Caco-2 (cell line): ENCODE results near the gene ANKRD9. TPM values are rescaled to one million over a fixed set of nuclear protein-coding genes. Genes with fewer than 3 reads are reported as not detected.

ENCODE experiments used
- BruUV-seq: library from RNA; stranded (reverse); fragments of 400-500 nt; replicated peaks from 2 replicates; lab custom pipeline; 2021; lab: Mats Ljungman, UMichigan
- CTCF ChIA-PET: fragments of 300-600 bp; sonication (Branson Sonifier 250); formaldehyde crosslinking; loops from one replicate; lab custom pipeline; 2022; ENCODE audit warnings: antibody characterized with exemption; lab: Charles Lee
- POLR2A ChIA-PET: fragments of 300-600 bp; sonication (Branson Sonifier 250); formaldehyde crosslinking; loops from one replicate; lab custom pipeline; 2022; ENCODE audit warnings: antibody characterized with exemption; lab: Charles Lee
- DNase-seq, 2 experiments: peaks; one replicate each; pipeline versions ENCODE4 v3.0.0 to v3.0.0-alpha.2; 2020 to 2022
- H3K27me3 ChIP-seq: replicated peaks from 2 replicates; pipeline ENCODE4 v1.6.0; 2011; ENCODE audit warnings: low read length; ENCODE audit not compliant: control insufficient read depth, insufficient read depth
- H3K36me3 ChIP-seq: 2 replicates; pipeline ENCODE4 v1.5.1; 2011; ENCODE audit warnings: low read length; ENCODE audit not compliant: control insufficient read depth, insufficient read depth
- H3K4me1 ChIP-seq: fragments of 250-450 bp; sonication (Bioruptor Pico); 2 replicates; pipeline ENCODE4 v1.5.1; 2020; ENCODE audit warnings: mild to moderate bottlenecking
- H3K4me3 ChIP-seq: 2 replicates; pipeline ENCODE4 v1.5.1; 2011; ENCODE audit warnings: low read depth, mild to moderate bottlenecking, control low read depth, low read length
- H3K9me3 ChIP-seq: fragments of 250-450 bp; sonication (Bioruptor Pico); 2 replicates; pipeline ENCODE4 v1.5.1; 2020; ENCODE audit warnings: mild to moderate bottlenecking, moderate library complexity
- H3K27ac Mint-ChIP-seq: one replicate; pipeline ENCODE4 v1.8.0; 2022; ENCODE audit warnings: mixed read lengths; ENCODE audit not compliant: unreplicated experiment
- H3K27me3 Mint-ChIP-seq: one replicate; pipeline ENCODE4 v1.8.0; 2022; ENCODE audit warnings: mixed read lengths; ENCODE audit not compliant: insufficient read depth, unreplicated experiment
- H3K36me3 Mint-ChIP-seq: one replicate; pipeline ENCODE4 v1.8.0; 2022; ENCODE audit warnings: mild to moderate bottlenecking, mixed read lengths; ENCODE audit not compliant: insufficient read depth, unreplicated experiment
- H3K4me1 Mint-ChIP-seq: one replicate; pipeline ENCODE4 v1.8.0; 2022; ENCODE audit warnings: low read depth, mixed read lengths; ENCODE audit not compliant: unreplicated experiment
- H3K4me3 Mint-ChIP-seq: one replicate; pipeline ENCODE4 v1.8.0; 2022; ENCODE audit warnings: mild to moderate bottlenecking, moderate library complexity, mixed read lengths; ENCODE audit not compliant: unreplicated experiment
- H3K9me3 Mint-ChIP-seq: one replicate; pipeline ENCODE4 v1.8.0; 2022; ENCODE audit warnings: mixed read lengths; ENCODE audit not compliant: unreplicated experiment
- intact Hi-C: fragments of 100-400 bp; cut with micrococcal nuclease; formaldehyde crosslinking; loops from one replicate; pipeline ENCODE4 v1.10.0; 2022; ENCODE audit not compliant: unreplicated experiment
- total RNA-seq: library from RNA; stranded (reverse); gene quantifications from 2 replicates; pipeline ENCODE4 v1.2.3, GENCODE V29; 2022
- TF ChIP-seq, protein P1 (sequence below), 2 experiments: fragments of 200-600 bp in 1 of 2; IDR thresholded peaks; 1 replicate in 1 of 2; 2 replicates in 1 of 2; pipeline versions ENCODE4 v1.5.1 to v1.8.0; 2011 to 2022; ENCODE audit warnings: antibody characterized with exemption in 1 of 2, control low read depth in 1 of 2, inconsistent platforms in 1 of 2, low read depth in 1 of 2, low read length in 1 of 2, mild to moderate bottlenecking in 1 of 2, moderate library complexity in 1 of 2; ENCODE audit not compliant: insufficient read depth in 1 of 2, severe bottlenecking in 1 of 2, unreplicated experiment in 1 of 2

Gene ANKRD9
- total RNA-seq, 1 experiment from 2014 or later: 15.0 TPM

- Mint-ChIP-seq H3K4me1 (peaks cover 13% of the 10 kb centered on the region), H3K9me3 (no peaks in the 10 kb centered on the region), H3K4me3 (peak overlapping the region; percentile 94), H3K27ac (peak overlapping the region; percentile 92), H3K36me3 (peaks cover 7% of the 10 kb centered on the region), H3K27me3 (no peaks in the 10 kb centered on the region)
- no TSS peak for BruUV-seq
- Histone ChIP-seq H3K36me3 (no peaks in the 10 kb centered on the region), H3K4me1 (peaks cover 11% of the 10 kb centered on the region; the same call in 1 of the 2 replicates), H3K27me3 (no peaks in the 10 kb centered on the region), H3K4me3 (peak overlapping the region; percentile 46), H3K9me3 (no peaks in the 10 kb centered on the region)
- intact Hi-C loops: loop anchor here (1.0 to 10.0 kb wide), 4 partner anchors 44 to 399 kb away; partner anchors contain the start of gene AMN
- POLR2A ChIA-PET: interaction anchor here (0.6 kb wide), 1 partner anchor 463 kb away, joined by 4 read pairs; no protein-coding TSS in a partner anchor
- CTCF ChIA-PET: interaction anchor here (1.7 kb wide), 1 partner anchor 16 kb away, joined by 4 read pairs; no protein-coding TSS in a partner anchor
- TF ChIP-seq, protein P1, sequence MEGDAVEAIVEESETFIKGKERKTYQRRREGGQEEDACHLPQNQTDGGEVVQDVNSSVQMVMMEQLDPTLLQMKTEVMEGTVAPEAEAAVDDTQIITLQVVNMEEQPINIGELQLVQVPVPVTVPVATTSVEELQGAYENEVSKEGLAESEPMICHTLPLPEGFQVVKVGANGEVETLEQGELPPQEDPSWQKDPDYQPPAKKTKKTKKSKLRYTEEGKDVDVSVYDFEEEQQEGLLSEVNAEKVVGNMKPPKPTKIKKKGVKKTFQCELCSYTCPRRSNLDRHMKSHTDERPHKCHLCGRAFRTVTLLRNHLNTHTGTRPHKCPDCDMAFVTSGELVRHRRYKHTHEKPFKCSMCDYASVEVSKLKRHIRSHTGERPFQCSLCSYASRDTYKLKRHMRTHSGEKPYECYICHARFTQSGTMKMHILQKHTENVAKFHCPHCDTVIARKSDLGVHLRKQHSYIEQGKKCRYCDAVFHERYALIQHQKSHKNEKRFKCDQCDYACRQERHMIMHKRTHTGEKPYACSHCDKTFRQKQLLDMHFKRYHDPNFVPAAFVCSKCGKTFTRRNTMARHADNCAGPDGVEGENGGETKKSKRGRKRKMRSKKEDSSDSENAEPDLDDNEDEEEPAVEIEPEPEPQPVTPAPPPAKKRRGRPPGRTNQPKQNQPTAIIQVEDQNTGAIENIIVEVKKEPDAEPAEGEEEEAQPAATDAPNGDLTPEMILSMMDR (IDR thresholded peaks at IDR 0.05; ENCODE audit: insufficient read depth in 1 of 2, low read depth in 1 of 2, low read length in 1 of 2, severe bottlenecking in 1 of 2, unreplicated experiment in 1 of 2): no peak
- no peak for DNase-seq
Measured at GRCh38 chr14:102525929-102526497, 16.4 kb upstream of the ANKRD9 start.

- CTCF ChIA-PET: interaction anchor here (0.5 to 2.6 kb wide), 17 partner anchors 13 to 471 kb away, joined by 3 to 18 read pairs (median 5); partner anchors contain the start of gene ANKRD9
- POLR2A ChIA-PET: interaction anchor here (1.0 to 1.2 kb wide), 4 partner anchors 16 to 68 kb away, joined by 4 to 12 read pairs (median 6); partner anchors contain the start of gene ANKRD9
- H3K27me3 ChIP-seq: no peaks in the 10 kb centered on the region
- intact Hi-C loops: loop anchor here (1.0 to 10.0 kb wide), 4 partner anchors 45 to 399 kb away; partner anchors contain the start of gene AMN
- Mint-ChIP-seq H3K27me3 (no peaks in the 10 kb centered on the region), H3K36me3 (peaks cover 7% of the 10 kb centered on the region), H3K9me3 (no peaks in the 10 kb centered on the region), H3K4me1 (peaks cover 7% of the 10 kb centered on the region), H3K4me3 (peak overlapping the region; percentile 94), H3K27ac (peak overlapping the region; percentile 92)
- DNase-seq: peak in 1 of 2 experiments; percentile 46
- no peaks in the 10 kb centered on the region for H3K9me3 ChIP-seq
- peaks cover 11% of the 10 kb centered on the region; the same call in 1 of the 2 replicates for H3K4me1 ChIP-seq
- BruUV-seq: TSS peak; percentile 95
- H3K4me3 ChIP-seq: peak overlapping the region; percentile 46
- TF ChIP-seq, protein P1 (IDR thresholded peaks at IDR 0.05; ENCODE audit: insufficient read depth in 1 of 2, low read depth in 1 of 2, low read length in 1 of 2, severe bottlenecking in 1 of 2, unreplicated experiment in 1 of 2): no peak
- H3K36me3 ChIP-seq: no peaks in the 10 kb centered on the region
Measured at GRCh38 chr14:102525219-102525928, 15.8 kb upstream of the ANKRD9 start.
